ENCODE results near the gene VANGL2.

The VANGL2 gene

GRCh38 chr1:160405331-160405877 is 5.0 kb downstream of the VANGL2 start:
- no peak for DNase-seq (ENCODE audit: low read depth, low spot score)

GRCh38 chr1:160406131-160406968 is 6.0 kb downstream of the VANGL2 start:
- DNase-seq (ENCODE audit: low read depth, low spot score) = no peak

- no peak for DNase-seq (ENCODE audit: low read depth, low spot score)
Observed at GRCh38 chr1:160407839-160408801, 7.8 kb downstream of the VANGL2 start.

- DNase-seq (ENCODE audit: low read depth, low spot score) = no peak
Observed at GRCh38 chr1:160408864-160409263, 8.5 kb downstream of the VANGL2 start.

- DNase-seq (ENCODE audit: low read depth, low spot score) = no peak
Observed at GRCh38 chr1:160409486-160409885, 9.1 kb downstream of the VANGL2 start.

GRCh38 chr1:160410406-160411005 is 10.1 kb downstream of the VANGL2 start:
- DNase-seq (ENCODE audit: low read depth, low spot score) = no peak

- DNase-seq (ENCODE audit: low read depth, low spot score) = no peak
Observed at GRCh38 chr1:160411271-160412027, 11.1 kb downstream of the VANGL2 start.

GRCh38 chr1:160412028-160412362 is 11.6 kb downstream of the VANGL2 start:
- no peak for DNase-seq (ENCODE audit: low read depth, low spot score)

GRCh38 chr1:160413716-160414115 is 13.4 kb downstream of the VANGL2 start:
- DNase-seq (ENCODE audit: low read depth, low spot score) = no peak

GRCh38 chr1:160414881-160415280 is 14.5 kb downstream of the VANGL2 start:
- DNase-seq (ENCODE audit: low read depth, low spot score) = no peak

GRCh38 chr1:160415696-160416290 is 15.4 kb downstream of the VANGL2 start:
- no peak for DNase-seq (ENCODE audit: low read depth, low spot score)

- no peak for DNase-seq (ENCODE audit: low read depth, low spot score)
Observed at GRCh38 chr1:160416369-160416768, 16.0 kb downstream of the VANGL2 start.

- DNase-seq (ENCODE audit: low read depth, low spot score) = no peak
Observed at GRCh38 chr1:160418483-160418882, 18.1 kb downstream of the VANGL2 start.

GRCh38 chr1:160419150-160419837 is 18.9 kb downstream of the VANGL2 start:
- DNase-seq (ENCODE audit: low read depth, low spot score) = no peak

- DNase-seq (ENCODE audit: low read depth, low spot score) = no peak
Observed at GRCh38 chr1:160419838-160420169, 19.4 kb downstream of the VANGL2 start.

- DNase-seq (ENCODE audit: low read depth, low spot score) = no peak
Observed at GRCh38 chr1:160420881-160421842, 20.8 kb downstream of the VANGL2 start.

GRCh38 chr1:160421881-160422280 is 21.5 kb downstream of the VANGL2 start:
- no peak for DNase-seq (ENCODE audit: low read depth, low spot score)

GRCh38 chr1:160423966-160424365 is 23.6 kb downstream of the VANGL2 start:
- DNase-seq (ENCODE audit: low read depth, low spot score) = no peak

- DNase-seq (ENCODE audit: low read depth, low spot score) = no peak
Observed at GRCh38 chr1:160425847-160426246, 25.5 kb downstream of the VANGL2 start.
